Kidney (tissue), 14 donors: ENCODE data around the gene PRKCZ. TPM values are rescaled to one million over a fixed set of nuclear protein-coding genes. Genes with fewer than 3 reads are reported as not detected.

Source experiments
- DNase-seq, 5 donors: peaks; one replicate each; pipeline ENCODE4 v3.0.0-alpha.2; 2013 to 2020
- FAIRE-seq: peaks from 2 replicates; lab custom pipeline; 2012; peaks lifted over from hg19 to GRCh38; lab: Jason Lieb, UNC
- H3K27ac ChIP-seq, 2 donors: one replicate each; pipeline ENCODE4 v1.7.0; 2013; ENCODE audit warnings: low read depth in 2 of 2, low read length in 2 of 2, inconsistent platforms in 1 of 2
- H3K27me3 ChIP-seq: one replicate; pipeline ENCODE4 v1.7.1; 2013; ENCODE audit warnings: low read length, inconsistent platforms; ENCODE audit not compliant: control insufficient read depth, insufficient read depth
- H3K36me3 ChIP-seq, 3 donors: one replicate each; pipeline versions ENCODE4 v1.7.0 to v1.7.1; 2013; ENCODE audit warnings: low read length in 3 of 3, control low read depth in 1 of 3, inconsistent platforms in 1 of 3; ENCODE audit not compliant: insufficient read depth in 3 of 3, control insufficient read depth in 2 of 3
- H3K4me1 ChIP-seq, 3 donors: one replicate each; pipeline versions ENCODE4 v1.7.0 to v1.7.1; 2013; ENCODE audit warnings: low read length in 3 of 3, inconsistent platforms in 1 of 3, low read depth in 1 of 3; ENCODE audit not compliant: control insufficient read depth in 2 of 3, insufficient read depth in 2 of 3
- H3K4me3 ChIP-seq, 3 donors: one replicate each; pipeline versions ENCODE4 v1.7.0 to v1.8.1; 2013; ENCODE audit warnings: low read length in 3 of 3, control low read depth in 1 of 3, inconsistent platforms in 1 of 3
- H3K9ac ChIP-seq, 3 donors: one replicate each; pipeline versions ENCODE4 v1.7.0 to v1.7.1; 2013; ENCODE audit warnings: low read length in 3 of 3, control low read depth in 1 of 3, inconsistent platforms in 1 of 3
- H3K9me3 ChIP-seq, 3 donors: one replicate each; pipeline versions ENCODE4 v1.7.0 to v1.7.1; 2013; ENCODE audit warnings: low read length in 3 of 3, control low read depth in 1 of 3, inconsistent platforms in 1 of 3; ENCODE audit not compliant: control insufficient read depth in 2 of 3, insufficient read depth in 1 of 3
- intact Hi-C: fragments of 100-400 bp; cut with DNase I; formaldehyde crosslinking; loops from one replicate; pipeline ENCODE4 v1.11.1; 2022
- polyA plus RNA-seq: library from polyadenylated mRNA; stranded (reverse); fragments of 350-450 nt; fragmentation: Illumina TruSeq; extraction: RNeasy Lipid Tissue Mini Kit (QIAGEN cat#74804); gene quantifications from one replicate; pipeline ENCODE4 v1.2.3, GENCODE V29; 2014; ENCODE audit warnings: low read depth, low replicate concordance; ENCODE audit not compliant: insufficient read depth
- total RNA-seq: library from RNA; stranded (reverse); fragmentation: NEBNext Ultra II Directional; extraction: Animal tissue kit (Norgen Biotek cat#: 25700); gene quantifications from one replicate; pipeline ENCODE4 v1.2.1, GENCODE V29; 2021
- TF ChIP-seq, protein P1 (sequence below): IDR thresholded peaks from 3 replicates; pipeline ENCODE4 v1.5.1; 2012; ENCODE audit warnings: mild to moderate bottlenecking, moderate library complexity, borderline replicate concordance; ENCODE audit not compliant: insufficient read depth; ENCODE audit errors: extremely low read depth
- donor health status: control.
- donor health status: control.
- donor health status: control.
- donor health status: control.
- donor health status: control.
- donor health status: DM: yes; HTN: yes; CAD: no.
- donor health status: Normal renal cell carcinoma (clear cell type).

The PRKCZ gene
- total and polyA plus RNA-seq, 2 donors from 2014 or later, result 24.7 to 42.4 TPM

GRCh38 chr1:2089051-2089450, 38.8 kb downstream of the PRKCZ start:
- Histone ChIP-seq H3K9ac (no peak overlapping the region), H3K9me3 (no peaks in the 10 kb centered on the region), H3K27ac (no peak overlapping the region), H3K4me1 (peaks cover 0 to 20% (median 4%) of the 10 kb centered on the region in 3 donors), H3K36me3 (no peaks in the 10 kb centered on the region), H3K4me3 (no peak overlapping the region), H3K27me3 (no peaks in the 10 kb centered on the region)
- FAIRE-seq (no peak), DNase-seq (no peak)
- intact Hi-C loops, result no loop called here
- TF ChIP-seq, protein P1, sequence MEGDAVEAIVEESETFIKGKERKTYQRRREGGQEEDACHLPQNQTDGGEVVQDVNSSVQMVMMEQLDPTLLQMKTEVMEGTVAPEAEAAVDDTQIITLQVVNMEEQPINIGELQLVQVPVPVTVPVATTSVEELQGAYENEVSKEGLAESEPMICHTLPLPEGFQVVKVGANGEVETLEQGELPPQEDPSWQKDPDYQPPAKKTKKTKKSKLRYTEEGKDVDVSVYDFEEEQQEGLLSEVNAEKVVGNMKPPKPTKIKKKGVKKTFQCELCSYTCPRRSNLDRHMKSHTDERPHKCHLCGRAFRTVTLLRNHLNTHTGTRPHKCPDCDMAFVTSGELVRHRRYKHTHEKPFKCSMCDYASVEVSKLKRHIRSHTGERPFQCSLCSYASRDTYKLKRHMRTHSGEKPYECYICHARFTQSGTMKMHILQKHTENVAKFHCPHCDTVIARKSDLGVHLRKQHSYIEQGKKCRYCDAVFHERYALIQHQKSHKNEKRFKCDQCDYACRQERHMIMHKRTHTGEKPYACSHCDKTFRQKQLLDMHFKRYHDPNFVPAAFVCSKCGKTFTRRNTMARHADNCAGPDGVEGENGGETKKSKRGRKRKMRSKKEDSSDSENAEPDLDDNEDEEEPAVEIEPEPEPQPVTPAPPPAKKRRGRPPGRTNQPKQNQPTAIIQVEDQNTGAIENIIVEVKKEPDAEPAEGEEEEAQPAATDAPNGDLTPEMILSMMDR, result no peak

DNA sequence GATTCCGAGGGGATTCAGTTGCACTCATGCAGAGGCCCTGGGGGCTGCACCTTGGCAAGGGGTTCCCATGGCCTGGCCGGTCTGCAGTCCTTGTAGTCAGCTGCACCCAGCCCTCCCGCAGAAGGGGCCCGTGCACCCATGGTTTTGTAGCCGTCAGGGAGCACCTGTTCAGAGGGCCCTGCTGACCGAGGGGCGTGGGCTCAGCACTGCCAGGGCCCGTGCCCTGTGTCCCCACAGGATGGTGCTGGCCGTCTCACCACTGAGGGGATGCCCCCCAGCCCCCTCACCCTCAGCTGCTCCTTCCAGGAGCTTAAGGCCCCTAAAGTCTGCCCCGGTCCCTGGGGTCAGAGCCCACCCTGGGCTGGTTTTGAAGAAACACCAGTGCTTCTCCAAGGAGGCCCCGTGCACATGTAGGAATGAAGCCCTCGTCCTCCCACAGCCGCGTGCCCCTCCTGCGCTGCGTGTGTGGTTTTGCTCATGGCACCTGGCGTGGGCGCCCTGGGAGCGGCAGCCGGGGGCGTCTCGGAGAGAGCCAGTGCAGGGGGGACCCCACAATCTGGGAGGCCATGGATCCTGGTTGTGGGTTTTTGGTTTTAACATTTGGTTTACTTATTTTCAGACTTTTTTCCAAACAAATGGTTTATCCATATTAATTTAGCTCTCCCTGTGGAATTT, 40.1 kb downstream of the PRKCZ start:
- Histone ChIP-seq H3K36me3 (no peaks in the 10 kb centered on the region), H3K27me3 (no peaks in the 10 kb centered on the region), H3K4me3 (no peak overlapping the region), H3K9ac (no peak overlapping the region), H3K27ac (no peak overlapping the region), H3K4me1 (peaks cover 0 to 24% (median 4%) of the 10 kb centered on the region in 3 donors), H3K9me3 (no peaks in the 10 kb centered on the region)
- no peak for DNase-seq
- no peak for FAIRE-seq
- intact Hi-C loops, result no loop called here
- TF ChIP-seq, protein P1, result no peak

DNA sequence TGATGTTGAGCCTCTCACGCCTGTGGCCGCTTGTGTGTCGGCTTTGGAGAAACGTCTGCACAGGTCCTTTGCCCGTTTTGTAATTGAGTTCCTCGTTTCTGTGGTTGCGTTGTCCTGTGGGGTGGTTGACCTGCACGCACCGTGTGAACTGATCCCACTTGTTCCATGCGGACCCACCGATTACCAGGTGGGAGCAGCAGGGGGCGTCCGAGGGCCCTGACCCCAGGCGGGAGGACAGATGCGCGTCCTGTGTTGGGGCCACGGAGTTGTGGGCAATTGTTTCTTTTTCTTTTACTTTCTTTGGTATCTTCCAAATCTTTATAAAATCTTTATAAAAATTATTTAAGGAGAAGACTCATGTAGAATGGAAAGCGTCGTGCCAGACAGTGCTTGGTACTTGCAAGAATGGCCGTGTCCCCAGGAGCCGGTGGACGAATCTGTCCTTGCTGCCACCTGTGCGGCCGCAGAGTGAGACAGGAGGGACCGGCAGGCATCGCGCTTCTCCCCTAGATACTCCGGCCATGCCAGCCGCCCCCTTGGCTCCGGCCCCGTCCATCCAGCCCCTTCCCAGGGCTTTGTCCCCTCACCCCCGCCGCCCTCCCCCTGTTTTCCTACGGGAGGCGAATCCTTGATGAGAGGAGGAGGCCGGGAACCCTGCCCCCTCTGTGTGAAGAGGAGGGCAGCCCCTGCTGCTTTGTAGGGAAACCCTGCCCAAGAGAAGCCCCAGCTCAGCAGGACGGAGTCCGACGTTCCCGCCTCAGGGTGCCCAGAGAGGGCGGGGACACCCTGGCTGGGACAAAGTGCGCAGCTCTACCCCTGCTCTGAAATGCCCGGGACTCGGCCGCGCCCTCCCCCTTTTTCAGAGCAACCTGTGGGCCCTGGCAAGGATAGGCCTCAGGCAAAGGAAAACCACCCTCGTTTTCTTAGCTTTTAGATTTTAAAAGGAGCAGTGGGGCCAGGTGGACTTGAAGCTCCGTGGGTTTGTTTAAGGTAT, 41.7 kb downstream of the PRKCZ start:
- Histone ChIP-seq H3K9ac (no peak overlapping the region), H3K27me3 (no peaks in the 10 kb centered on the region), H3K4me3 (no peak overlapping the region), H3K4me1 (peaks cover 0 to 24% (median 4%) of the 10 kb centered on the region in 3 donors), H3K36me3 (no peaks in the 10 kb centered on the region), H3K27ac (no peak overlapping the region), H3K9me3 (no peaks in the 10 kb centered on the region)
- DNase-seq, result peak in 3 of 5 donors; percentile 25 to 46 (median 42)
- TF ChIP-seq, protein P1, result peak; percentile 29
- intact Hi-C loops, result no loop called here
- no peak for FAIRE-seq
